Neural progenitor cell (in vitro differentiated cells): Measurements from ENCODE around the gene RTN4IP1.

Experiments used
- CTCF ChIP-seq: fragments of 200-600 bp; sonication (generic); IDR thresholded peaks from 2 replicates; pipeline ENCODE4 v1.5.1; 2017; ENCODE audit warnings: antibody characterized with exemption, mild to moderate bottlenecking
- EZH2 ChIP-seq: fragments of 200-600 bp; sonication (generic); IDR thresholded peaks from 2 replicates; pipeline ENCODE4 v1.6.1; 2017; ENCODE audit warnings: antibody characterized with exemption, mild to moderate bottlenecking, moderate library complexity
- EZH2phosphoT487 ChIP-seq: fragments of 200-600 bp; sonication (generic); IDR thresholded peaks from 2 replicates; pipeline ENCODE4 v1.6.1; 2017; ENCODE audit warnings: antibody characterized with exemption

GRCh38 chr6:106555767-106556166 lies 73.5 kb downstream of the RTN4IP1 start:
- no peak for TF ChIP-seq CTCF
- no peak for TF ChIP-seq EZH2phosphoT487
- TF ChIP-seq EZH2: no peak
